HG03159 (cell line): ENCODE measurements around the gene PIK3R1.

ENCODE experiments used
- ATAC-seq: cut with Tn5 transposase; IDR thresholded peaks from one replicate; pipeline ENCODE4 v1.9.1; 2021; ENCODE audit warnings: mild to moderate bottlenecking, moderate library complexity; ENCODE audit not compliant: unreplicated experiment

PIK3R1 gene

DNA sequence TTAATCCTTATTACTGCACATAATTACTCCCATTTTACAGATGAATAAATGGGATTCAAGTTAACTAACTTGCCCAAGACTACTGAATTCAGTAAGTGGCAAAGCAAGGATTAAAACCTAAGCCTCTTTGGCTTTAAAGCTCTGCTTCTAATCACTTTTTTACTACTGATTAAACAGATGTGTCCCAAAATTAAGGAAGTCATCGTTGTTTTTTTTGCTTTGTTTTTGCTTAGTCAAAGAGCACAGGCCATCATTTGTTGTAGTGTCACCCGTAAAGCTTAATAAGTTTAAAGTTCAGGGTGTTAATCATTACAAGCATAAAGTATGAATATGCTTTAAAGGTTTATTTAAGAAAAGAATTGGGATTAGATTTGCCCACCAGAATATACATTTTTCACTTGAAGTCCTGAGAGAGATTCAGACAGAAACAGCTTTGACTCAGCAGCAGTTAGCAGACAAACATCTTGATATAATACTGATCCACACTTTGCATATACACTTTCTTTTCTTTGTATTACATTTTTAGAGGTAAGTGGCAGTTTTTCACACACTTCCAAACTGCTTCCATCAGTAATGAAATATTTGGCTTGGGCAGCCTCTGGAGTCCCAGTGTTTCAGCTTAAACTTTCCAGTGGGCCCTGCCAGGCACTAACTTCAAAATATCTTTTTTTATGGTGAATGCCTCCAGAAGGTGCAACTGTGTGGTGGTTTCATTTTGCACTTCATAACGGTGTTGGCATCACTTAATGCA is 52.7 kb downstream of the PIK3R1 start:
- ATAC-seq: peak; percentile 43

DNA sequence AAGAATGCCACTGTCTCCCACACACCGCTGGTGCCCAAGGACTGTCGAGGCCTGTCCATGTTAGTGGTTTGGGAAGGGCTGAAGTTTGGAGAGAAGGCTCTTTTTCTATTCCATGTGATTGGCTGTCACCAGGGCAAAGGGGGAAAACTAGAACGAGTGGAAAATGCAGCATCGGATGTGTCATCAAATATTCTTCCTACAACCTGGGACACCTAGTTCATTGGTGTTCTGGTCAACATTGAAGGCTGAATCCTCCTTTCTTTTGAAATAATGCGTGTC is 53.2 kb downstream of the PIK3R1 start:
- ATAC-seq: no peak

DNA sequence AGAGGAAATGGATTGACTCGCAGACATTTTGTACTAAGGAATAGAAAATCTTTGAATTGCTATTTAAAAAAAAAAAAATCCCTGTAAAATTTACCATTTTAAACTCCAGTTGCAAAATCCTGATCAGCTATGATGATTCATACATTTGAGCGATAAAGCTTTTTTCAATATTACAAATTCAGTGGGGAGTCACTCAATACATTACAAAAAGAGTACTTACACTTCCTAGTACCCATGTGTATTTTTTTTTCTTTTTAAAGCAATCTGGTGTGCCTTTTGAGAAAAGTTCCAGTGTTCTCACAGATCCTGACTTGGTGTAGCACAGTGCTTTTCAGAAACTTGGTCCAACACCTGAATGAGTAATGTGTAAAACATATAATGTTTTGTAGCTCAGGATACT is 54.3 kb downstream of the PIK3R1 start:
- no peak for ATAC-seq

DNA sequence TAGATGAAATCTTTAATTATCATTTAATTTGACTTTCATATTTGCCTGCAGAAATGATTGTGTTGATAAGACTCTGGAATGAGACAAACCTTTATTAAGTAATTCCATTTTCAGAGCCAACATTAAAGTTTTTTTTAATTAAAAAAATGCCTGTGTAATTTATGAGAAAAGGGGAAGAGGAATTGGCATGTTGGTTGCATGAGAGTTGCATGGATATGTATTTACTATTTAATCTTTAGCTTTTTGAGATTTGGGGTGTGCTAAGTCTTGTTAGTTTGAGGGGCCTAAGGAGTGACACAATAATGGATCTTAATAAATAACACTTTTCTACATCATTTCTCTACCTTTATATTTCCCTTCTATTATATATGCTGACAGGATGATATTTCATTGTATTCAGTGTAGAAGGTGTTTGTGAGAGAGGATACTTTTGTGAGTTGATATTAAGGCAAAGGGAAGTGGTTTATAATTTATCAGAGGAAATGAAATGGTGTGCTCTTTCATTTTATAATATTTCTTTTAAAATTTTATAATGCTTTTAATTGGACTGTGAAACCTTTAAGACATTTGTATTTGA is 54.9 kb downstream of the PIK3R1 start:
- no peak for ATAC-seq

DNA sequence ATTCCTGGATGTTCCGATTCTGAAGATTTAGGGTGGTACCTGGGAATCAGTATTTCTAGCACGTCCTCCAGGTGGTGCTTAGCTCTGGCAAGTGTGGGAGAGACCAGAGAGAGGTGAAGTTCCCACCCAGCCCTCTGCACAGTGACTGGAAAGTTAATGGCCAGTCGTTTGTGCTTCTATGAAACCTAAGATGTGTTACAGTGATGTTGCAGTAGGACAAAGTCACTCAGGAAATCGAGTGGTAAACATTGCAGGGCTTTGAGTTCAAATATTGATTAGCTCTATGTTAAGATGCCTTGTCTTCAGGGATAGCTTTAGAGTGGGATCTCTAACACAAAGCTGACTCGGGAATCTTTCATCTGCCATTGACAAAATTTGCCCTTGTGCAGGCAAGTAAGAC is 55.6 kb downstream of the PIK3R1 start:
- ATAC-seq: no peak

DNA sequence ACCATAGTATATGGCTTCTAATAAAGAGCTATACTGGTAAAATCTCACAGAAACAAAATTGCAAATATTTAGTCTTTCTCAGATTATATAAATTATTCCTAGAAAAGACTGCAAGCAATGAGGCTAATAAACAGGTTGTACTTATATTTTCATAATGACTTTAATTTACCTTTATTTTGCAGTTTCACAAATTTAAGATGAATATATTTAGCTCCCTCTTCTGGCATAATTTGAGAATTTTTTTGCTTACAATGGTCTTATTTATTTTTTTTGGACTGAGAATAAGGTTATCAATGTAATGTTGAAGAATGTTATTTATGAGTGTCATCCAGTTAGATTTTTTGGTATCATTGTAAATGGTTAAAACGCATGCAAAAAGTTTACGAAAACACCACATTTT is 56.7 kb downstream of the PIK3R1 start:
- no peak for ATAC-seq

DNA sequence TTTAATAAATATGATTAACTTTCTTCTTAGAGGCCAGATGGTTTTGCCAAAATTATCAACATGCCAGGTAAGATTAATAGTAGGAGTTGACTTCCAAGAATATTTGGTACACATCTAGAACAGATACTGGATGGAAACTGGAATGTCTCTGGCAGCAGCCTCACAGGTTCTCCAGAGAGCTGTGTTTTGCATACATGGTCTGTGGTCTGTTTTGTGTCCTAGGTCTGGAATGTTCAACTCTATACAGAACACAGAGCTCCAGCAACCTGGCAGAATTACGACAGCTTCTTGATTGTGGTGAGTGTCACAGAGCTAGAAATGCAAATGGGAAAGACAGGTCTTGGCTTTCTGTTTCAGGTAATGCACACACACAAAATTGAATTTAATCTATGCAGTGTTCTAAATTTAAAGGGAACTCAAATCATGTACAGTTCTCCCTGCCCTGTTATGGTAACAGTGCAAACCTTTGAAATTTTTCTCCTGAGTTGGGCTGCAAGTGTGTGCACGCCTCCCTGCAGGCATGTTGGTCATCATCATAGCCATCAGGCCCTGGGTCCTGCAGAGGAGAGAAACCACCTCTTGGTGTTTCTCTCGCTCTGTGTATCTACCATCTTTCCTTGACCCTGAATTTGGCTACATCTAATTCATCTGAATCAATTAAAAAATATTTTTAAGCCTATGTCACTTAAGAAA is 58.3 kb downstream of the PIK3R1 start:
- peak; percentile 59 for ATAC-seq

DNA sequence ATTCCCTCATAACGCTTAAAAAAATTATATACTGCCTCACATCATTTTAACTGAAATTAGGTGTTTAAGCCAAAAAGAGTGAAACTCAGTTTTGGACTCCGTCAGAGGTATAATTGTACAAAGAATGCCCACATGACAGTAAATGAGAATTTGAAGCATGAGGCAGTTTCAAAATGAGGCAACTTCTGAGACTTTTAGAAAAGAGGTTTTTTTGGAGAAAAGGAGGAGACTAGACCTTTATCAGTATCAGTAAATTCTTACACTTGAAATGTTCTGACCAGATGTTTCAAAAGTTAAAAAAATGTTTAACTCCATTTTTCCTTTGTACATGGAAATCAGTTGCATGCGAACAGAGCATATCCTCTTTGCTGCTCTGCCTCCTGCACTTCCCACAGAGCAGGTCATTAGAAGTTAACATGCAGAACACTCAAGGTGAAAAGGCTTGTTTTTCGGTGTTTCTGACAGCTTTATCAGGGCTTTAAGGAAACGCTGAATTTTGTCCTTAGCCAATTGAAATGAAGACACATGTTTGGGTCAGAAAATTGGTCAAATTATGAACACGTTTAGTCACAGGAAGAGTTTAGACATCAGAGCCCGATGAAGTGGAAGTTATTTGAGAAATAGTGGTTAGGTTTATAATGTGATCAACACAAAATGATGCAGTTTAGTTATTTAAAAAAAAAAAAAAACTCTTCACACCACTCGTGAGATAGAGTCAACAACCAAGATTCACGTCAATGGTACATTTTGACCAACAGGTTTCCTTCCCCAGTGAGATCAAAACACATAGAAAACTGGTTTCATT is 59.5 kb downstream of the PIK3R1 start:
- ATAC-seq: no peak

DNA sequence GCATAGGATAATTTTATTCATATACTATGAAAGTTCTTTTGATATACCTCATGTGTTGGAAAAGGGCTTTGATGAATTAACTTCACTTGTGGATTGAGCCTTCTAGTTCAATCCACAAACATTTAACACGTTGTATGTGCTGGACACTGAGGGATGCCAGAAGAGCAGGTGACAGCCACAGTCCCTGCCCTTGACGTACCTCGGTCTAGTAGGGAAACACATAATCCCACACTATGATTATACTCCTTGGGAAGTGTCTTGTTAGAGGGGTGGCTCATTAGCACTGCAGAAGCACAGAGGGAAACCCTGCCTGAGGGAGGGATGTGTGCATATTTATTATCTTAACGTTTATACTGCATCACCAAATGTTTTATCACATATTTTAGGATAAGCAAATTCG is 61.2 kb downstream of the PIK3R1 start:
- no peak for ATAC-seq

DNA sequence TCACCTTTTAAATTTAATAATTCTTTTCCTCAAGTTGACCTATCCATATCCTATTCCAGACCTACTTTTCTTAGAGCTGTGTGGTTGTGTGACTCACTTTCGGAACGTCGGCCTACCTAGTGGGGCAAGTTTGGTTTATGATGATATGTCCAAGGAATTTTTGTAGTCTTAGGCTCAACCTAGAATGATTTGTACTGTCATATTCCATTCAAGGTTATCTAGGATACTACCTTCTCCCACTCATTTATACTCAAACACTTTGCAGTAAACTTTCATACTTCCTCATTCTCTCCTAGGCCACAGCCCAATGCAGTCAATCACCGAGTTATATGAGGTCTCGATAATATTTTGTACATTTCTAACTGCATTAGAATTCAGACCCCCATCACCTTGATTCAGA is 61.9 kb downstream of the PIK3R1 start:
- no peak for ATAC-seq

DNA sequence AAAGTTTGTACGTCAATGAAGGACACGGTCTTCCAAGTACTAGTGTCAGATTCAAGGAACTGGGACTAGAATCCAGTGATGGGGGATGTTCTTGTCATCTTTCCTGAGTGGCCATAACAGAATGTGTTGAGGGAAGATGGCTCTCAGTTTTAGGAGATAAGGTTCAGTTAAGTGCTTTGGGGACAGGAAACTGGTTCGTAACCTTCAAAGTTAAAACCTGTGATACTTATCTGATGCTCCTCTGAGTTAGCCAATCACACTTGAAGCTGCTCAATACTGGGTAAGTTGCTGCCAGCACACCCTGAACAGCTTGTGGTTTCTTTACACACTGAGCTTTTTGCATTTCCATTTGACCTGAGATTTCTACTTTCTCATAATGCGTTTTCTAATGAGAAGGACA is 64.4 kb downstream of the PIK3R1 start:
- ATAC-seq: no peak

DNA sequence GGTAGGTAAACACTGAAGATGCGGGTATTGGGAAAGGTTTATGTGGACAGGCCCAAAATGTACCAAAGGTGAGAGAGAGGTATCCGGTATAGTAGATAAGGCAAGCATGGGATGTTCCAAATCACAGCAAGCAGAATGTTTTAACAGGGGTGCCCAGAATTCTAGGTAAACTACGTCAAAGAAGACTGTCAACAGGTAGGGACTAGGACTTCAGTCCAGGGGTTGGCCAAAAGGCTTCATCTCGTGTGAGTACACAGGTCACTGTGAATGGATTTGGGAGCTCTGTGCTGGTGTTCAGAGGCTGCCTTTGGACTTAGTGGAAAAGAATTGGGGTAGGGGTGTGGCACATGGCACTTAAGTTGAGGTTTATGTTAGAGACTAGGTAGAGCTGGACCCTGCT is 66.4 kb downstream of the PIK3R1 start:
- no peak for ATAC-seq

DNA sequence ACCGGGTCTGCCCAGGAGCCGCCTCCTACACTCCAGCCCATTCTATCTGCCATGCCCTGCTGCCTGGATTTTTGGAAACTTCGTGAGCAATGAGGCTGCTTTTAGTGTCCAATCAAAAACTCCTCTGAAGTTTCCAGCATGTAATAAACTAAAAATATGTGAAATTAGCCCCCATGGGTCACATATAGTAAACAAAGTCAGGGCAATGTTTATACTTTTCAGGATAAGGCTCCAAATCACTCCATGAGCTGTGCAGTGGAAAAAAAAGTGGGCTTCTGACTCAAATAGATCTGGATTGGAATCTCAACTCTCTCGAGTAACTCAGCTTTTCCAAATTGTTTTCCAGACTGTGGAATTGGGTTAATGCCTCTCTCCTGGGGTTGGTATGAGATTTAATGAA is 68.2 kb downstream of the PIK3R1 start:
- no peak for ATAC-seq

DNA sequence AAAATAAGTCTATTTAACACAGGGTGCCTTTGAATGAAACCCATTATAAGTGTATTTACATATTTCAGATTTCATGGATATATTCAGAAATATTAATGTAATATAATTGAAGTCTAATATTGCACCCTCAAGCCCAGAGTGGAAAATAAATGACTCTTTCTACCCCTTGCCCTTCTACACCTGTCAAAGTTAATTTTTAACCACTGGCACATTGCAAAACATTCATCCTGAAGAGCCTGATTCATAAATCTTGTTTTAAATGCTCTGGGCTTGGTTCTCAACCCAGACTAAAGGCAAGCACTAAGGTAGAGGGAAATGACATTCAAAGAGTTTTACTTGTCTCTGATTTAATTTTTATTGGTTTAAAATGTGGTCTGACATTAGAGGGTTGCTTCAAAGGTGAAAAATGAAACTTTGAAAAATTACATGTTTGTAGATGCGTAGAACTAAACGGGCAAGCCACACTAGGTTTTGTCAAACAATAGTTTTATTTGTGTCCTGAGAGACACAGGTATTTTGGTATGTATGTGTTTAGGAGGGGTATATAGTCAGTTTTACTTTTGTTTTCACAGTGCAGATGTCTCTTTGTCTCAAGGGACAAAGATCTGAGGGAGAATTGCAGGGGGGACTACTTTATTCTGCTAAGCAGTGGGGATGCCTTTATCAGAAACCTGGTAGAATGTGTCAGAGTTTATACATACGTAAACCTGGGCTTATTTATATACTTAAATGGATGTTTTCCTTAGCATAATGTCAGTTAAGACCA is 69.7 kb downstream of the PIK3R1 start:
- ATAC-seq: peak; percentile 30

DNA sequence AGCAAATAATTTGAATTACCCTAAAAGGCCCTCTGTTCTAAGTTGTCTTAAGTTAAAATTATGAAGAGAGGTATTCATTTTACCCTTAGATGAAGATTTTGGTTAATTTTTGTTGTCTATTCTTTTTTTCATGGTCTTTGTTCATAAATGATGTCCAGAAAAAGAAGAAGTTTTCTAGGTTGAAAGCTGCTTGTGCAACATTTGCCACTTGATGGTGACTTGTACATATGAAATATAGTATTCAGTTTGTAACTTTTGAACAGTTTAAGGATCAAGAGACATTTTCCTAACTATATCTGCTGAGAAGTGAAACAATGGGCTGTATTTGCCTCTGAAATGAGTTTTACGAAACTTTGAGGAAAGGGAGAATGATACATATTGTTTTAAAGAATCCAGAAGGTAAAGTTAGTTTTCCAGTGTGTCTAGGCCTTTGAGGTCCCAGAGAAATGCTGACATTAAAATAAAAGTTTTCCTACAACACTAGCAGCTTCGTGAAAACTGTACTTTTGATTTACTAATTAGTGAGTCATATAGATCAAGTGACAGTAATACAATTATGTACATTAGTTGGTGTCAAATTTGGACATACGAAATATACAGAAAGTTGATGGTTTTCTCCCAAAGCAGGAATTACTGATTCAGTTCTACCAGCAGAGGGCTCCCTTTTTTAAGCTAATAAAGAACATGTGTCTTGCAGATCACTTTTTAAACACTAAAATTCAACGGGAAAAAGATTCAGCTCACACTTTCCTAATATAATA is 70.5 kb downstream of the PIK3R1 start:
- ATAC-seq: no peak

DNA sequence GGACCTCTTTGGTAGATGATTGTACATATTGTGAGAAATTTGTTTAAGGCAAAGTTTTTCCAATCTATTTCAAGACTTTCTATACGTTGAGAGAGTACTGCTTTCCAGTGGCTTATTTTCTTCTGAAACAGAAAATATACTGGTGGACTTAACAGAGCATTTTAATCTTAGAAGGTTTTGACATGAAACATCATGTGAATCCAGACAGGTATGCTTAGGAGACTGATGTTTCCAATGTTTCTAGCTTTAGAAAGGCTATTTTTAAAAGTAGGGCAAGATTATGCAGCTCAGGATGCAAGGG is 71.0 kb downstream of the PIK3R1 start:
- no peak for ATAC-seq

DNA sequence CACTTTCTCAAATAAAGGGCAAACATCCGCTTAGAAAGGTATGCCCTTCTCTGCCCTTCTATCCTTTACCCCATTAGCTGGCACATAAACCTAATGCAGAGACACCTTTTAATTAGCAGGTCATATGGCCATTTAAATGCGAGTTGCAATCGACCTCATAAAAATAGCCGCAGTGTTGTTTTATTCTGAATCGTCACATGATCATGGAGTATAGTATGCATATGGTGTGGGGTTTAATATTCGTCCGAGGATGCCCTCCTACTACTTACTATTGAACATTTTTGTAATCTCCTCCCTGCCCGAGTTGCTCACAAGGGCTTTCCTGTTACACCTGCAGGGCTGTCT is 72.0 kb downstream of the PIK3R1 start:
- ATAC-seq: no peak

DNA sequence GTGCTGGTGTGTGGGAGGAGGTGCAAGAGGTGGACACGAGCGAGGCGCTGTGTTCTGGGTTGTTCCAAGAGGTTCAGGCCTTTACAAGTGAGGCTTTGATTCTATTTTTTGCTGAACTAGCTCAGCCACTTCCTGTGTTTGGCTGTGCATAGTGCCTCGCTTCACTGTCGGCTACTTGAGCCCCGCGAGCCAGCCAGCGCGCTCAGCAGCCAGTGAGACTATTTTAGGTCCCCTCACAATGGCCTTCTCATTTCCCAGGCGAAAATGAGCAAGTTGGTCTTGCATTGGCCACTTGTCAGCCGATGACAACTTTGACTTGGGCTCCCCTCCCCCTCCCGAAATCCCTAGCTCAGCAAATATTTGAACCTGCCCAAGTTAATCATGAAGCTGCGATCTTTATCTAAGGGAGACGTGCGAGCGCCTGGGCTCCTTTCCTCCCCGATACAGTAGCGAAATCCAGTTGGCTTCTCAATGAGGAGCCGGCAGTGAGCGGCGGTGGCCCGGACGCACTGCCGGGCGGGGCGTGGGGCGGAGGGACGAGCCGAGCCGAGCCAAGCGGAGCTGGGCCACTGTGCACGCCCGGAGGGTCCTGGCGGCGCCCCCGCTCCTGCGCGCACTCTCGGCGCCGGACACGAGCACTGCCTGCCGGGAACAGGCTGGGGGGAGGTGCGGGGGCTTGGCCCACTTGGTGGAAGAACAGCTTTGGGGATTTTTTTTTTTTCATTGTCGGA is 72.6 kb downstream of the PIK3R1 start:
- ATAC-seq: peak; percentile 75

DNA sequence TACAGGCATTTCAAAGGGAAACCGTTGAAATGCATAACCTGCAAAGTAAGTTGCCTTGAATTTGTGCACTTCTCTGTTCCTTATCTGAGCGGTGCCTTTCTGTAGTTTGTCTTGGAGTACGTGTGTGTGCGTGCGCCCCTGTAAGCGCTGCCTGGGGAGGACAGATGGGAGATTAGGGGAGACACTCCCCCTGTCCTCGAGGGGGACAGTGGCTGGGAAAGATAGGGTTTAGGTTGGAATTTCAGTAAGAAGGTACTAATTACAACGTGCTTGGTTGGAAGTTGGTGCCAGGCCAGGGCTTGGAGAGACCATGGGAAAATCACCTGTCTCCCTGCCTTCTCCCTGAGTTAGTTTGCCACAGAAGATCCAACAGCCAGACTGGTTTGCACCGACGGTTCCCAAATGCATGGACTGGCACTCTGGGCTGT is 73.2 kb downstream of the PIK3R1 start:
- ATAC-seq: peak; percentile 18

DNA sequence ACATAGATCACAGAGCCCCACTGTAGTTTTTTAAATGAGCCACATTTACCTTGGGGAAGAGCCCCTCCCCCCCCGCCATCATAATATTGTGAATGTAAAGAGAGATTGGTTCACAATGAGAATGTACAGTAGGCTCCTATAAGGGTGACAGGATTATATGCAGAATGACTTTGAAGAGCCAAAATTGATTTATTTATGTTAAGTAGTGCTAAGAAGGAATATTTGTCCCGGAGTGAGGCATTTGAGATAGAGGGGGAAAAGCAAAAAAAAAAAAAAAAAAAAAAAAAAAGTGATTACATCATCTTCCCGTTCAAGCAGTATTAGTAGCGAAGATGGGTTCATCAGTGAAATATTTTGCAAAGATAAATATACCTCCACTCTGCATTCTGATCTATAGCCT is 73.9 kb downstream of the PIK3R1 start:
- ATAC-seq: no peak
